Mesothelial cell of epicardium (in vitro differentiated cells): ENCODE data around the gene MIX23. TPM values are rescaled to one million over a fixed set of nuclear protein-coding genes. Genes with fewer than 3 reads are reported as not detected.

Experiments used
- DNase-seq, 2 experiments: peaks; one replicate each; pipeline ENCODE4 v3.0.0; 2021; ENCODE audit warnings: low spot score in 2 of 2; ENCODE audit not compliant: unreplicated experiment in 2 of 2
- H3K27ac Mint-ChIP-seq: 2 replicates; pipeline ENCODE4 v1.8.0; 2021; ENCODE audit warnings: mixed read lengths
- H3K27me3 Mint-ChIP-seq: 2 replicates; pipeline ENCODE4 v1.8.0; 2021; ENCODE audit warnings: low read depth, mixed read lengths
- H3K36me3 Mint-ChIP-seq: 2 replicates; pipeline ENCODE4 v1.8.0; 2021; ENCODE audit warnings: mixed read lengths
- H3K4me1 Mint-ChIP-seq: 2 replicates; pipeline ENCODE4 v1.8.0; 2021; ENCODE audit warnings: mixed read lengths
- H3K4me3 Mint-ChIP-seq: 2 replicates; pipeline ENCODE4 v1.8.0; 2021; ENCODE audit warnings: mild to moderate bottlenecking, moderate library complexity, mixed read lengths
- H3K9me3 Mint-ChIP-seq: 2 replicates; pipeline ENCODE4 v1.8.0; 2021; ENCODE audit warnings: mixed read lengths
- total RNA-seq: library from RNA; stranded (reverse); gene quantifications from 3 replicates; pipeline ENCODE4 v1.2.1, GENCODE V29; 2021
- TF ChIP-seq, protein P1 (sequence below): fragments of 200-600 bp; sonication (generic); IDR thresholded peaks from one replicate; pipeline ENCODE4 v1.5.0; 2021; ENCODE audit warnings: antibody characterized with exemption; ENCODE audit not compliant: unreplicated experiment

MIX23 gene
- total RNA-seq, 1 donor from 2014 or later, result 29.8 TPM

- H3K9me3 Mint-ChIP-seq, result no peaks in the 10 kb centered on the region
- no peak overlapping the region for H3K27ac Mint-ChIP-seq
- H3K36me3 Mint-ChIP-seq, result peaks cover 21% of the 10 kb centered on the region
Measured at GRCh38 chr3:122365073-122365472, 18.0 kb downstream of the MIX23 start.

GRCh38 chr3:122364490-122364889, 18.5 kb downstream of the MIX23 start:
- no peaks in the 10 kb centered on the region for H3K9me3 Mint-ChIP-seq
- H3K4me1 Mint-ChIP-seq, result no peaks in the 10 kb centered on the region
- DNase-seq, result no peak
- H3K27me3 Mint-ChIP-seq, result no peaks in the 10 kb centered on the region
- H3K4me3 Mint-ChIP-seq, result no peak overlapping the region
- no peak overlapping the region for H3K27ac Mint-ChIP-seq
- TF ChIP-seq, protein P1, sequence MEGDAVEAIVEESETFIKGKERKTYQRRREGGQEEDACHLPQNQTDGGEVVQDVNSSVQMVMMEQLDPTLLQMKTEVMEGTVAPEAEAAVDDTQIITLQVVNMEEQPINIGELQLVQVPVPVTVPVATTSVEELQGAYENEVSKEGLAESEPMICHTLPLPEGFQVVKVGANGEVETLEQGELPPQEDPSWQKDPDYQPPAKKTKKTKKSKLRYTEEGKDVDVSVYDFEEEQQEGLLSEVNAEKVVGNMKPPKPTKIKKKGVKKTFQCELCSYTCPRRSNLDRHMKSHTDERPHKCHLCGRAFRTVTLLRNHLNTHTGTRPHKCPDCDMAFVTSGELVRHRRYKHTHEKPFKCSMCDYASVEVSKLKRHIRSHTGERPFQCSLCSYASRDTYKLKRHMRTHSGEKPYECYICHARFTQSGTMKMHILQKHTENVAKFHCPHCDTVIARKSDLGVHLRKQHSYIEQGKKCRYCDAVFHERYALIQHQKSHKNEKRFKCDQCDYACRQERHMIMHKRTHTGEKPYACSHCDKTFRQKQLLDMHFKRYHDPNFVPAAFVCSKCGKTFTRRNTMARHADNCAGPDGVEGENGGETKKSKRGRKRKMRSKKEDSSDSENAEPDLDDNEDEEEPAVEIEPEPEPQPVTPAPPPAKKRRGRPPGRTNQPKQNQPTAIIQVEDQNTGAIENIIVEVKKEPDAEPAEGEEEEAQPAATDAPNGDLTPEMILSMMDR, result no peak
- H3K36me3 Mint-ChIP-seq, result peaks cover 21% of the 10 kb centered on the region

More at GRCh38 chr3:122365073-122365472, 18.0 kb downstream of the MIX23 start:
- Mint-ChIP-seq H3K4me1 (no peaks in the 10 kb centered on the region), H3K27me3 (no peaks in the 10 kb centered on the region), H3K4me3 (no peak overlapping the region)
- no peak for DNase-seq
- TF ChIP-seq, protein P1, result no peak

DNA sequence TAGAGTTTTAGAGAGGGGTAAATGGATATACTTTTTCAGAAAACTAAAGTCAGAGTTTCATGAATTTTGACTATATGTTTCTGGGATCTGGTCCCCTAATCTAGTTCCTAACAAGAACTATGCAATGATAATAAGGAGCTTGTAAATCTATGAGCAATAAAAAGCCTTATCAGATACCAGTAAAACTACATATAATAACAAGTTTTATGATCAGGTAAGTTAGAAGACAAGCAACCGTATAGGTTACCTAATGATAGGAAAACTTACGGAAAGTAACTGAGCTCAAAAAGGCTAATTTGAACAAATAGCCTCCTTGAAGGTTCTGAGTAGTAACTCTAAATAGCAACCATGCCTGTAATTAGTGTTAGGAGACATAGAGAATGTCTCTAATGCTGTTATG, 21.0 kb downstream of the MIX23 start:
- TF ChIP-seq, protein P1, result no peak
- no peak for DNase-seq
- Mint-ChIP-seq H3K36me3 (peaks cover 22% of the 10 kb centered on the region), H3K27ac (no peak overlapping the region), H3K9me3 (no peaks in the 10 kb centered on the region), H3K4me1 (peaks cover 13% of the 10 kb centered on the region), H3K4me3 (no peak overlapping the region), H3K27me3 (no peaks in the 10 kb centered on the region)

- H3K36me3 Mint-ChIP-seq, result peaks cover 13% of the 10 kb centered on the region
- H3K27me3 Mint-ChIP-seq, result no peaks in the 10 kb centered on the region
- H3K27ac Mint-ChIP-seq, result no peak overlapping the region
Measured at GRCh38 chr3:122358703-122359032, 24.4 kb downstream of the MIX23 start.

DNA sequence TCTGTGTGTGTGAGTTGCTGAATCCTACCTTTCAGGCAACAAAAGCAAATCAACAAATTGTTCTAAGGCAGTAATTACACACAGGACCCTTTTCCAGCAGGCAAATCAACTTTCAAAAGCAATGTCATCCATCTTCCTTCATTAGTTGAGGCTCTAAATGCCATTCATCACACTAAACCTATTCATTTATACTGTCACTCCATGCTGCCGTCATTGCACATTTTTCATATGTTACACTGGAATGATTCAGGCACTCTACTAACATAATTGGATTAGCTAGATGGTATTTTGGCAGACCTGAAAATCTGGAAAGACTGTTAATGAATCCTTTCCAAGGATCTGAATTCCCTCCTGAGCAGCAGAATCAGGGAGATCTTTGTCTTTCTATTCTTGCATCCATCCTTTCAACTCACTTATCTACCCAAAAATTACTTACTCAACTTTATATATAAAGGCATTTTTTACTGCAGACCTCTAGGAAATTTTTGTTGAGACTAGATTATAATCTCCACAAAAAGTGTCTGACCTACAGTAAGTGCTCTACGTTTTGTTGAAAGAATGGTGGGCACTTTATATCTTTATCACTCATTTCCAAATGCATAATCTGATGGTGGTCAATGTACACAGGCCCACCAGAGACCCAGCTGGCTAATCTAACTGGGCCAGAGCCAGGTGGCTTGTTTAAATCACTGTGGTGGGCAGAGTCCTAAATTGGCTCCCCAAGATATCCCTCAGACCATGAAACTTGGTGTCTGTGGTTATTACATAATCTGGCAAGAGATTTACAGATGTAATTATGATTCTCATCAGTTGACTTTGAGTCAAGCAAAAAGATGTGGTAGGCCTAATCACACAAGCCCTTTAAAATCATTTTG, 25.0 kb downstream of the MIX23 start:
- Mint-ChIP-seq H3K4me1 (peaks cover 13% of the 10 kb centered on the region), H3K27ac (no peak overlapping the region), H3K27me3 (no peaks in the 10 kb centered on the region), H3K36me3 (peaks cover 12% of the 10 kb centered on the region), H3K4me3 (no peak overlapping the region), H3K9me3 (no peaks in the 10 kb centered on the region)
- TF ChIP-seq, protein P1, result no peak
- no peak for DNase-seq

More at GRCh38 chr3:122358703-122359032, 24.4 kb downstream of the MIX23 start:
- H3K4me1 Mint-ChIP-seq, result peaks cover 13% of the 10 kb centered on the region
- TF ChIP-seq, protein P1, result no peak
- H3K4me3 Mint-ChIP-seq, result no peak overlapping the region
- H3K9me3 Mint-ChIP-seq, result no peaks in the 10 kb centered on the region
- DNase-seq, result no peak
